T-helper 1 cell treated with Interleukin-12 subunit alpha and Interleukin-12 subunit beta and Interleukin-4 antibody, amounts not matched to agents 30 μg/mL and 1 μg/mL, for 36 hours (primary cell): ENCODE results near the gene FAM13A.

ENCODE experiments used
- H3K27ac Mint-ChIP-seq: one replicate; pipeline ENCODE4 v1.8.0; 2021; ENCODE audit warnings: mild to moderate bottlenecking, mixed read lengths
- H3K27me3 Mint-ChIP-seq: one replicate; pipeline ENCODE4 v1.8.0; 2021; ENCODE audit warnings: low read depth, mixed read lengths
- H3K36me3 Mint-ChIP-seq: one replicate; pipeline ENCODE4 v1.8.0; 2021; ENCODE audit warnings: low read depth, mixed read lengths
- H3K4me1 Mint-ChIP-seq: one replicate; pipeline ENCODE4 v1.8.0; 2021; ENCODE audit warnings: low read depth, mixed read lengths
- H3K4me3 Mint-ChIP-seq: one replicate; pipeline ENCODE4 v1.8.0; 2021; ENCODE audit warnings: mild to moderate bottlenecking, moderate library complexity, mixed read lengths
- H3K9me3 Mint-ChIP-seq: one replicate; pipeline ENCODE4 v1.8.0; 2021; ENCODE audit warnings: mixed read lengths

Gene FAM13A

GRCh38 chr4:88746206-88746605, 310.8 kb downstream of the FAM13A start:
- Mint-ChIP-seq H3K9me3 (no peaks in the 10 kb centered on the region), H3K4me1 (no peaks in the 10 kb centered on the region), H3K27me3 (no peaks in the 10 kb centered on the region), H3K4me3 (no peak overlapping the region), H3K27ac (no peak overlapping the region), H3K36me3 (peaks cover 45% of the 10 kb centered on the region)

- H3K9me3 Mint-ChIP-seq: no peaks in the 10 kb centered on the region
- no peaks in the 10 kb centered on the region for H3K27me3 Mint-ChIP-seq
- H3K4me1 Mint-ChIP-seq: no peaks in the 10 kb centered on the region
- no peak overlapping the region for H3K4me3 Mint-ChIP-seq
- no peak overlapping the region for H3K27ac Mint-ChIP-seq
- peaks cover 45% of the 10 kb centered on the region for H3K36me3 Mint-ChIP-seq
Measured at GRCh38 chr4:88745581-88746163, 311.3 kb downstream of the FAM13A start.

- Mint-ChIP-seq H3K27ac (no peak overlapping the region), H3K4me1 (no peaks in the 10 kb centered on the region), H3K36me3 (peaks cover 43% of the 10 kb centered on the region), H3K27me3 (no peaks in the 10 kb centered on the region), H3K9me3 (no peaks in the 10 kb centered on the region), H3K4me3 (no peak overlapping the region)
Measured at GRCh38 chr4:88745175-88745574, 311.8 kb downstream of the FAM13A start.

GRCh38 chr4:88744609-88745008, 312.4 kb downstream of the FAM13A start:
- Mint-ChIP-seq H3K27me3 (no peaks in the 10 kb centered on the region), H3K27ac (no peak overlapping the region), H3K4me1 (no peaks in the 10 kb centered on the region), H3K4me3 (no peak overlapping the region), H3K9me3 (no peaks in the 10 kb centered on the region), H3K36me3 (peaks cover 42% of the 10 kb centered on the region)

- no peaks in the 10 kb centered on the region for H3K4me1 Mint-ChIP-seq
- no peak overlapping the region for H3K27ac Mint-ChIP-seq
- H3K27me3 Mint-ChIP-seq: no peaks in the 10 kb centered on the region
- no peaks in the 10 kb centered on the region for H3K9me3 Mint-ChIP-seq
- peaks cover 37% of the 10 kb centered on the region for H3K36me3 Mint-ChIP-seq
- no peak overlapping the region for H3K4me3 Mint-ChIP-seq
Measured at GRCh38 chr4:88743696-88744095, 313.3 kb downstream of the FAM13A start.

- no peak overlapping the region for H3K4me3 Mint-ChIP-seq
- peaks cover 35% of the 10 kb centered on the region for H3K36me3 Mint-ChIP-seq
- H3K9me3 Mint-ChIP-seq: no peaks in the 10 kb centered on the region
- peaks cover 5% of the 10 kb centered on the region for H3K4me1 Mint-ChIP-seq
- H3K27ac Mint-ChIP-seq: no peak overlapping the region
- no peaks in the 10 kb centered on the region for H3K27me3 Mint-ChIP-seq
Measured at GRCh38 chr4:88742561-88742960, 314.4 kb downstream of the FAM13A start.

GRCh38 chr4:88738180-88738579, 318.8 kb downstream of the FAM13A start:
- Mint-ChIP-seq H3K27me3 (no peaks in the 10 kb centered on the region), H3K9me3 (no peaks in the 10 kb centered on the region), H3K4me1 (peaks cover 8% of the 10 kb centered on the region), H3K36me3 (peaks cover 19% of the 10 kb centered on the region), H3K4me3 (no peak overlapping the region), H3K27ac (no peak overlapping the region)

- Mint-ChIP-seq H3K36me3 (peaks cover 19% of the 10 kb centered on the region), H3K4me3 (no peak overlapping the region), H3K27me3 (no peaks in the 10 kb centered on the region), H3K27ac (no peak overlapping the region), H3K4me1 (peaks cover 8% of the 10 kb centered on the region), H3K9me3 (no peaks in the 10 kb centered on the region)
Measured at GRCh38 chr4:88737307-88737941, 319.6 kb downstream of the FAM13A start.

- Mint-ChIP-seq H3K27me3 (no peaks in the 10 kb centered on the region), H3K36me3 (peaks cover 22% of the 10 kb centered on the region), H3K4me3 (no peak overlapping the region), H3K4me1 (peaks cover 8% of the 10 kb centered on the region), H3K9me3 (no peaks in the 10 kb centered on the region), H3K27ac (no peak overlapping the region)
Measured at GRCh38 chr4:88736264-88736663, 320.7 kb downstream of the FAM13A start.

- Mint-ChIP-seq H3K9me3 (no peaks in the 10 kb centered on the region), H3K4me3 (no peak overlapping the region), H3K4me1 (peaks cover 8% of the 10 kb centered on the region), H3K36me3 (peaks cover 22% of the 10 kb centered on the region), H3K27ac (no peak overlapping the region), H3K27me3 (no peaks in the 10 kb centered on the region)
Measured at GRCh38 chr4:88735564-88735963, 321.4 kb downstream of the FAM13A start.

GRCh38 chr4:88734403-88734949, 322.5 kb downstream of the FAM13A start:
- H3K4me3 Mint-ChIP-seq: no peak overlapping the region
- no peak overlapping the region for H3K27ac Mint-ChIP-seq

GRCh38 chr4:88732714-88733368, 324.1 kb downstream of the FAM13A start:
- H3K27me3 Mint-ChIP-seq: no peaks in the 10 kb centered on the region
- H3K9me3 Mint-ChIP-seq: no peaks in the 10 kb centered on the region
- peaks cover 6% of the 10 kb centered on the region for H3K4me1 Mint-ChIP-seq
- H3K36me3 Mint-ChIP-seq: peaks cover 23% of the 10 kb centered on the region
- no peak overlapping the region for H3K4me3 Mint-ChIP-seq
- no peak overlapping the region for H3K27ac Mint-ChIP-seq

More at GRCh38 chr4:88734403-88734949, 322.5 kb downstream of the FAM13A start:
- Mint-ChIP-seq H3K4me1 (peaks cover 8% of the 10 kb centered on the region), H3K36me3 (peaks cover 21% of the 10 kb centered on the region), H3K27me3 (no peaks in the 10 kb centered on the region), H3K9me3 (no peaks in the 10 kb centered on the region)

- Mint-ChIP-seq H3K4me1 (no peaks in the 10 kb centered on the region), H3K27ac (no peak overlapping the region), H3K27me3 (no peaks in the 10 kb centered on the region), H3K9me3 (no peaks in the 10 kb centered on the region), H3K4me3 (no peak overlapping the region), H3K36me3 (peaks cover 27% of the 10 kb centered on the region)
Measured at GRCh38 chr4:88731381-88731780, 325.6 kb downstream of the FAM13A start.

GRCh38 chr4:88730811-88731210, 326.2 kb downstream of the FAM13A start:
- no peaks in the 10 kb centered on the region for H3K4me1 Mint-ChIP-seq
- H3K27ac Mint-ChIP-seq: no peak overlapping the region
- peaks cover 27% of the 10 kb centered on the region for H3K36me3 Mint-ChIP-seq

More at GRCh38 chr4:88730811-88731210, 326.2 kb downstream of the FAM13A start:
- H3K27me3 Mint-ChIP-seq: no peaks in the 10 kb centered on the region
- H3K9me3 Mint-ChIP-seq: no peaks in the 10 kb centered on the region
- no peak overlapping the region for H3K4me3 Mint-ChIP-seq
